ENCODE data around the gene SCNN1A. TPM values are rescaled to one million over a fixed set of nuclear protein-coding genes. Genes with fewer than 3 reads are reported as not detected.
A peak's percentile ranks its signal among the peaks of the same experiment; 100 is the strongest.

SCNN1A gene
- total and polyA plus RNA-seq, 2 of the 13 experiments (the other 11 are each of a cell fraction or from before 2014, with no cell fraction given), result 1.5 to 14.6 TPM

DNA sequence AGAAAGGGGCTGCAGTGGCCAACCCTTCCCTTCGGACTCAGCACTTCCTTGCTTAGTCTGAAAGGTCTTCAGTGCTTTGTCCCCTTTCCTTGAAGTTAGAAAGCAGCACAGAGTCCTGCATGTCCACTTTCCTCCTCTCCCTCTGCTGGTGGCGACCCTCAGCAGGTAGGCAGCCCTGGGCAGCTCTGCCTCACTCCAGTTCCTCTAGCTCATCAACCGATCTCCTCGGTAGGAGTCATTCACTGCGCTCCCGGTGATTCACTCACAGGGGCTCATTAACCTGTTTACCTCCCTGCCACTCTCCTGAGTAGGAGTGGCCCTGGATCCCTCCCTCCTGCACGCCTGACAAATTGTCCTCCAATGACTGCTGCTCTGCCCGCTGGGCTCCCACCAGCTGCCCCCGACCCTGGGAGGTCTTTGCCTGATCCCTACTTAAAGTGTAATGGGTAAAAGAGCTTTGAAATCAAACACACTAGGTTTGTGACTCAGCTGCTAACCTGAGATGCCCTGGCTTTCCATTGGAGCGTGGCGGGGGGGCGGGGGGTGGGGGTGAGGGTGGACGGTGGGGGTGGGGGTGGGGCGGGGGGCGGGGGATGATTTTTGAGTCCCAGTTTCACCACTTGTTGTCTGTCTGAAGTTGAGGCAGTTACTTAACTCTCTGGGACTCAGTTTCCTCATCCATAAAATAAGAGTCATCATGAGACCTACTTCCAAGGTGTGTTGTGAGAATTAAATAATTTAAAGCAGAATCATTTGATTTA is 4.2 kb downstream of the SCNN1A start:
- Histone ChIP-seq H3K4me1 (ENCODE audit: insufficient read depth, low read length) (peaks cover 85% of the 10 kb centered on the region), H2AFZ (ENCODE audit: low read length) (no peak overlapping the region), H3K27ac (ENCODE audit: extremely low read length, insufficient read depth, low read length) (peak overlapping the region; percentile 96), H3K4me2 (ENCODE audit: low read depth, low read length) (peak overlapping the region; percentile 98), H3K27me3 (ENCODE audit: control insufficient read depth in 1 of 2, insufficient read depth in 2 of 2, low read length in 2 of 2) (peaks cover 0 to 21% of the 10 kb centered on the region in 2 experiments; a peak in 3 of 5 replicates), H3K36me3 (replicated peaks in 1 of 2; ENCODE audit: control insufficient read depth in 1 of 2, insufficient read depth in 2 of 2, low read length in 2 of 2) (no peaks in the 10 kb centered on the region), H3K9ac (ENCODE audit: insufficient read depth, low read depth, low read length) (peak overlapping the region; percentile 82), H4K20me1 (ENCODE audit: insufficient read depth, low read length) (no peaks in the 10 kb centered on the region), H3K4me3 (replicated peaks in 1 of 3; ENCODE audit: insufficient read depth in 1 of 3, low read depth in 2 of 3, low read length in 3 of 3) (peak overlapping the region in 2 of 3 experiments; percentile 31 to 73; a peak in 4 of 6 replicates), H3K9me3 (ENCODE audit: low read length) (no peaks in the 10 kb centered on the region), H3K79me2 (ENCODE audit: insufficient read depth, low read length) (no peaks in the 10 kb centered on the region)
- peak; percentile 86 for ATAC-seq
- intact Hi-C loops (cut with micrococcal nuclease; ENCODE audit: unreplicated experiment), result no loop called here
- ChIA-PET POLR2A (interaction anchor here (1.2 to 7.5 kb wide), 19 partner anchors 8 to 241 kb away, joined by 3 to 278 read pairs (median 8); partner anchors contain the start of genes GAPDH, LTBR, PLEKHG6 and TAPBPL), CTCF (ENCODE audit: low intra/inter-chr PET ratio, low total read pairs) (interaction anchor here (1.2 to 1.8 kb wide), 2 partner anchors 36 to 48 kb away, joined by 3 to 4 read pairs; no protein-coding TSS in a partner anchor)
- peak; percentile 97 for DNase-seq (ENCODE audit: low spot score)
- 5% methylated on average over 10 of the region's 15 CpGs for WGBS (ENCODE audit: low lambda C conversion rate)
- no TSS peak for BruUV-seq (replicated peaks)
- in situ Hi-C loops (cut with HindIII; ENCODE audit: extremely low pct_ligation_motif_present, low pct_unique_long_range_greater_than_20kb), result loop anchor here (5.0 kb wide), 1 partner anchor 34 kb away; no protein-coding TSS in a partner anchor
- peak; percentile 96 for FAIRE-seq
- TF ChIP-seq GFI1 (CRISPR knock-in tag; IDR thresholded peaks at IDR 0.05; ENCODE audit: borderline replicate concordance) (no peak), KLF13 (CRISPR knock-in tag; IDR thresholded peaks at IDR 0.05) (no peak), NR1H2 (CRISPR knock-in tag; IDR thresholded peaks at IDR 0.05; ENCODE audit: borderline replicate concordance, low read depth) (no peak), SOX13 (IDR thresholded peaks at IDR 0.05) (no peak), SOX13 (CRISPR knock-in tag; conservative IDR thresholded peaks at IDR 0.05 in 1 of 2, IDR thresholded peaks at IDR 0.05 in 1 of 2) (peak in 1 of 2 experiments; percentile 62; a peak in 1 of 4 replicates), ZNF235 (CRISPR knock-in tag; IDR thresholded peaks at IDR 0.05; ENCODE audit: borderline replicate concordance) (no peak), ZNF558 (CRISPR knock-in tag; IDR thresholded peaks at IDR 0.05; ENCODE audit: borderline replicate concordance) (no peak)
- TF ChIP-seq, protein P1, sequence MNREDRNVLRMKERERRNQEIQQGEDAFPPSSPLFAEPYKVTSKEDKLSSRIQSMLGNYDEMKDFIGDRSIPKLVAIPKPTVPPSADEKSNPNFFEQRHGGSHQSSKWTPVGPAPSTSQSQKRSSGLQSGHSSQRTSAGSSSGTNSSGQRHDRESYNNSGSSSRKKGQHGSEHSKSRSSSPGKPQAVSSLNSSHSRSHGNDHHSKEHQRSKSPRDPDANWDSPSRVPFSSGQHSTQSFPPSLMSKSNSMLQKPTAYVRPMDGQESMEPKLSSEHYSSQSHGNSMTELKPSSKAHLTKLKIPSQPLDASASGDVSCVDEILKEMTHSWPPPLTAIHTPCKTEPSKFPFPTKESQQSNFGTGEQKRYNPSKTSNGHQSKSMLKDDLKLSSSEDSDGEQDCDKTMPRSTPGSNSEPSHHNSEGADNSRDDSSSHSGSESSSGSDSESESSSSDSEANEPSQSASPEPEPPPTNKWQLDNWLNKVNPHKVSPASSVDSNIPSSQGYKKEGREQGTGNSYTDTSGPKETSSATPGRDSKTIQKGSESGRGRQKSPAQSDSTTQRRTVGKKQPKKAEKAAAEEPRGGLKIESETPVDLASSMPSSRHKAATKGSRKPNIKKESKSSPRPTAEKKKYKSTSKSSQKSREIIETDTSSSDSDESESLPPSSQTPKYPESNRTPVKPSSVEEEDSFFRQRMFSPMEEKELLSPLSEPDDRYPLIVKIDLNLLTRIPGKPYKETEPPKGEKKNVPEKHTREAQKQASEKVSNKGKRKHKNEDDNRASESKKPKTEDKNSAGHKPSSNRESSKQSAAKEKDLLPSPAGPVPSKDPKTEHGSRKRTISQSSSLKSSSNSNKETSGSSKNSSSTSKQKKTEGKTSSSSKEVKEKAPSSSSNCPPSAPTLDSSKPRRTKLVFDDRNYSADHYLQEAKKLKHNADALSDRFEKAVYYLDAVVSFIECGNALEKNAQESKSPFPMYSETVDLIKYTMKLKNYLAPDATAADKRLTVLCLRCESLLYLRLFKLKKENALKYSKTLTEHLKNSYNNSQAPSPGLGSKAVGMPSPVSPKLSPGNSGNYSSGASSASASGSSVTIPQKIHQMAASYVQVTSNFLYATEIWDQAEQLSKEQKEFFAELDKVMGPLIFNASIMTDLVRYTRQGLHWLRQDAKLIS (CRISPR knock-in tag; IDR thresholded peaks at IDR 0.05), result no peak; the same call in 1 of the 2 replicates
- TF ChIP-seq, protein P2, sequence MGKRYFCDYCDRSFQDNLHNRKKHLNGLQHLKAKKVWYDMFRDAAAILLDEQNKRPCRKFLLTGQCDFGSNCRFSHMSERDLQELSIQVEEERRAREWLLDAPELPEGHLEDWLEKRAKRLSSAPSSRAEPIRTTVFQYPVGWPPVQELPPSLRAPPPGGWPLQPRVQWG (CRISPR knock-in tag; IDR thresholded peaks at IDR 0.05; ENCODE audit: borderline replicate concordance, low read depth), result no peak
- TF ChIP-seq, protein P3, sequence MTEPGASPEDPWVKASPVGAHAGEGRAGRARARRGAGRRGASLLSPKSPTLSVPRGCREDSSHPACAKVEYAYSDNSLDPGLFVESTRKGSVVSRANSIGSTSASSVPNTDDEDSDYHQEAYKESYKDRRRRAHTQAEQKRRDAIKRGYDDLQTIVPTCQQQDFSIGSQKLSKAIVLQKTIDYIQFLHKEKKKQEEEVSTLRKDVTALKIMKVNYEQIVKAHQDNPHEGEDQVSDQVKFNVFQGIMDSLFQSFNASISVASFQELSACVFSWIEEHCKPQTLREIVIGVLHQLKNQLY (CRISPR knock-in tag; IDR thresholded peaks at IDR 0.05), result no peak; the same call in 1 of the 2 replicates
- TF ChIP-seq, protein P4, sequence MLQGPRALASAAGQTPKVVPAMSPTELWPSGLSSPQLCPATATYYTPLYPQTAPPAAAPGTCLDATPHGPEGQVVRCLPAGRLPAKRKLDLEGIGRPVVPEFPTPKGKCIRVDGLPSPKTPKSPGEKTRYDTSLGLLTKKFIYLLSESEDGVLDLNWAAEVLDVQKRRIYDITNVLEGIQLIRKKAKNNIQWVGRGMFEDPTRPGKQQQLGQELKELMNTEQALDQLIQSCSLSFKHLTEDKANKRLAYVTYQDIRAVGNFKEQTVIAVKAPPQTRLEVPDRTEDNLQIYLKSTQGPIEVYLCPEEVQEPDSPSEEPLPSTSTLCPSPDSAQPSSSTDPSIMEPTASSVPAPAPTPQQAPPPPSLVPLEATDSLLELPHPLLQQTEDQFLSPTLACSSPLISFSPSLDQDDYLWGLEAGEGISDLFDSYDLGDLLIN (CRISPR knock-in tag; IDR thresholded peaks at IDR 0.05; ENCODE audit: borderline replicate concordance), result no peak
- TF ChIP-seq, protein P5, sequence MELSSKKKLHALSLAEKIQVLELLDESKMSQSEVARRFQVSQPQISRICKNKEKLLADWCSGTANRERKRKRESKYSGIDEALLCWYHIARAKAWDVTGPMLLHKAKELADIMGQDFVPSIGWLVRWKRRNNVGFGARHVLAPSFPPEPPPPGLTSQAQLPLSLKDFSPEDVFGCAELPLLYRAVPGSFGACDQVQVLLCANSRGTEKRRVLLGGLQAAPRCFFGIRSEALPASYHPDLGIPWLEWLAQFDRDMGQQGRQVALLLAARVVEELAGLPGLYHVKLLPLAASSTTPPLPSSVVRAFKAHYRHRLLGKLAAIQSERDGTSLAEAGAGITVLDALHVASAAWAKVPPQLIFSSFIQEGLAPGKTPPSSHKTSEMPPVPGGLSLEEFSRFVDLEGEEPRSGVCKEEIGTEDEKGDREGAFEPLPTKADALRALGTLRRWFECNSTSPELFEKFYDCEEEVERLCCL (CRISPR knock-in tag; IDR thresholded peaks at IDR 0.05; ENCODE audit: borderline replicate concordance), result no peak

All from HepG2 (cell line).